Effector CD4-positive, alpha-beta T cell (primary cell): ENCODE data around the gene WNT2. TPM values are rescaled to one million over a fixed set of nuclear protein-coding genes. Genes with fewer than 3 reads are reported as not detected.

Experiments used
- DNase-seq: peaks from one replicate; pipeline ENCODE4 v3.0.0-alpha.2; 2020
- total RNA-seq: gene quantifications from one replicate; lab custom pipeline; 2026; lab: John Stamatoyannopoulos, UW

Gene WNT2
- total RNA-seq: not detected

DNA sequence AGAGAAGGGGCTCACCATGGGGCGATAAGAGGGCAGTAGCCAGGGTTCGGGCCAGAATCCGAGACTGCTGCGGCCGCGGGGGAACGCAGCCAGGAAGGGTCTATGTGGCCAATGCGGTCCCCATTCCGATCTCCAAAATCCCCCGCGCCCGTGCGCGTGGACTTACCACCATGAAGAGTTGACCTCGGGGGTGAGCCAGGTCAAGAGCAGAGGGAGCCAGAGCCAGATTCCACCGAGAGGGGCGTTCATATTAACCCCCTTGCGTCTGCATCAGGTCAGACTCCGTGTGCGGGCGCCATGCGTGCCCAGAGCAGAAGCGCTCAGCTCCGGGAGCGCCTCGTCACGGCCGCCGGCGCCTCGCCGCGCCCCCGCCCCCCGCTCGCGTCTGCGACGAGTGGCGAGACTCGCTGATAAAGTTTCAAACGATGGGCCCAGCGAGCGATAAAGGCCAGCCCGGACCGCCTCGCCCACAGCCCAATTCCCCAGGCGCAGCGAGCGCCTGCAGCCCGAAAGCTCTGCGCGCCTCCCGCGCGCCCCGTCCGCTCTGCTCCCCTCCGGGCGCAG is at the start of gene WNT2:
Gene WNT2 (minus strand): TSS at position 318 of the 564 bp plus-strand sequence. CDS start 69 bp downstream, at position 249.
- DNase-seq: no peak

GRCh38 chr7:117372073-117372472 is 49.2 kb upstream of the WNT2 start:
- no peak for DNase-seq

- no peak for DNase-seq
Observed at GRCh38 chr7:117364339-117365080, 41.7 kb upstream of the WNT2 start.

- no peak for DNase-seq
Observed at GRCh38 chr7:117362294-117362888, 39.5 kb upstream of the WNT2 start.

- DNase-seq: no peak
Observed at GRCh38 chr7:117350027-117350426, 27.2 kb upstream of the WNT2 start.

DNA sequence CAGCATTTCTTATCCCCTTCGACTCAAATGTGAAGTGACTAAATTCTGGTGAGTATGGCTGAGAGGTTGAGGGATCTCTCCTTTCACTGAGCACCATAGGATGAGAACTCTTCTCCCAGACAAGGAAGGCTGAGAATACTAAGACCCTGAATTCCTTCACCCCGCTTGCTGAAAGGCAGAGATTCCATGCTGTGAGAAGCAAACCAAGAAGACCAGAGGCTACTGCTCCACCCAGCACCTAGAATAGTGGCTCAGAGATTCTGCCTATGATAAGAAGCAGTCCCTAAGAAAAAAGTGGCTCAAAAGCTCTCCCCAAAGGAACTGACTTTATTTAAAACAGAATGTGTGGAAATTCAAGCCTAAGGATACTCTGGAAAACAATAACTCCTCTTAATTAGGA is 26.7 kb upstream of the WNT2 start:
- DNase-seq: no peak

DNA sequence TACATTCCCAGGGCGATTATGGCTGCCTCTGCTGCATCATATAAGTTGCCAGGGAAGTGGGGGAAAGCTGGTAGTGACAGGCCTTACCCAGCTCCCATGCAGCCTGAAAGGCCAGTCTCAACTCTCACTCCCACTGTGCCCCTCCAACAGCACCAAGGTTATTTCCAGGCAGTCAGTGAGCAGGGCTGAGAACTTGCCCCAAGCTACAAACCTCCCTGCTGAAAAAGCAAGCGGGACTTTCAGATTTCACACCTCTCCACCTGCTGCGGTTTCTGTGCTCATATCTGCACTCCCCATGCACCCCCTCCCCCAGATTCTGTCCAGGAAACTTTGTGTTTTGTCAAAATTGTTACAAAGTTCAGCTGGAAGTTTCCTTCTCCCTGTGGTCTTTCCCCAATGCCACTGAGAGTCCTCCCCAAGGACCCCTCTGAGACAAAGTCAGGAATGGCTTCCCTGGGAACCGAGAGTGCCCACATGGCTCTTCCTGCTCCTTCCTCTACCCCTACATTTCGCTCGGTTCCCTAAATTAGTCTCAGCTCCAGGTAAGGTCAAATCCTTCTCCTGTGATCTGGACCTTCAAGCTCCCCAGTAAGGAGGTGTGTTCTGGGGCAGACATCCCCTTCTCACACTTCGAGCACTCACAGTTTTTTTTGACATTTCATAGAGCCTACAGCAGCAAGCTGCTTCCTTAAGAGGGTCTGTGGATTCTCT is 25.3 kb upstream of the WNT2 start:
- no peak for DNase-seq

DNA sequence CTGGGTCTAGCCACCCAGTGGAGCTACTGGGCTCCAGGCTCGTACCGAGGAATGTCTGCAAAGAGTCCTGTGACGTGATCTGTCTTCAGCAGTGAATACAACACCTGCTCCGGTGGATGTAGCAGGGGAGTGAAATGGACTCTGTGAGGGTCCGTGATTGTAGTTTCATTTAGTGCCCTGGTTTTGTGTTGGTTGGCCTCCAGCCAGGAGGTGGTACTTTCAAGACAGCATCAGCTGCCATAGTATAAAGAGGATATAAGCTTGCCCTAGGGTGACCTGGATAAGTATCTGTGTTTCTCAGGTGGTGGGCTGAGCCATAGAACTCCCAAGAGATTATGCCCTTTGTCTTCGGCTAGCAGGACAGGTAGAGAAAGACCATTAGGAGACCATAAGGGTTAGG is 24.6 kb upstream of the WNT2 start:
- no peak for DNase-seq

- DNase-seq: no peak
Observed at GRCh38 chr7:117346161-117346560, 23.3 kb upstream of the WNT2 start.

DNA sequence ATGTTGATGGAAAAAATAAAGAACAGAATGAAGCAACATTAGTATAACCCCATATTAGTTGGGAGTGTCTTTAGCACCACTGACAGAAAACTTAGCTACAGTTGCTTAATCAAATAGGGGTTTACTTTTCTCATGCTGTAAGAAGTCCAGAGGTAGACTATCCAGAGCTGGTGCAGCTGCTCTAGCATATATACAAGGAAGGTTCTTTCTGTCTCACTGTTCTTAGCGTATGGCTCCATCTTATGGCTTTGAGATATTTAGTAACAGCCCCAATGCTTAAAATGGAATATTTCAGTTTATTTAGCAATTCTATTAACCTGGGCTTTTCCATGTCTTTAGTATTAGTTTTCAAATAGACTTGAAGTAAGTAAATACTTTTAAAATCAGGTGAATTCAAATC is 15.2 kb upstream of the WNT2 start:
- no peak for DNase-seq

DNA sequence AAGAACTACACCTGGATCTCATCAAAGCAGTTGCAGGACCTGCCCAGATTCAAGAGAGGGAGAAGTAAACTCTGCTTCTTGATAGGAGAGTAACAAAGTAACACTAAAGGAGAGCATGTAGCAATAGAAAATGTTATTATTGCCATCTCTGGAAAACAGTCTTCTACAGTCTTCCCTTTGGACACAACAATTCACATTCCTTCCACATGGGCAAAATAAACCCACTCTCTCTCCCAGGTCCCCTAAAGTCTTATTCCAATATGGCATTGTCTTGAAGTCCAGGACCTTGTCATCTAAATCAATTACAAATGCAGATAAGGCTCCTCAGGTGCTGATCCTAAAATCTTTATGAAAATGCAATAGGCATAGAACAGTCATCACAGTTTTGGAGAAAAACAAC is 10.3 kb upstream of the WNT2 start:
- DNase-seq: no peak

GRCh38 chr7:117332031-117332430 is 9.2 kb upstream of the WNT2 start:
- no peak for DNase-seq

- no peak for DNase-seq
Observed at GRCh38 chr7:117325836-117326235, 3.0 kb upstream of the WNT2 start.

DNA sequence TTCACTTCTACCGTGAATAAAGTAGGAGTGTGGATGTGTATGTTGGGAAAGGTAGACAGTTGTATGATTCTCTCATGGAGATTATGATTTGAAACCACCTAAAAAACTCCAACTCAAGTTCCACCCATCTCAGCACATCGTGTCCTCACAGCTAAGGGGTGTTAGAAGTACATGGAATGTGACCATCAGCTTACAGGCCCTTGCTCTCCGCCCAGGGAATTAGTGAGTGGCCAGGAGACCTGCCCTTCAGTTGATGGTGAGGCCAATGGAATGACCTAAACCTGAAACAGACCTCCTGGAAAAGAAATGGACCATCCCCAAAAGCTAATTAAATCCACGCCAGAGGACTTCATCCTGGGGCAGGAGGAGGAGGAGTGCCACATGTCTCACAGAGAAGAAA is 2.1 kb upstream of the WNT2 start:
- no peak for DNase-seq

GRCh38 chr7:117323851-117324711 is 1.2 kb upstream of the WNT2 start:
- DNase-seq: no peak

GRCh38 chr7:117323305-117323850 is 520 bp upstream of the WNT2 start:
- no peak for DNase-seq

DNA sequence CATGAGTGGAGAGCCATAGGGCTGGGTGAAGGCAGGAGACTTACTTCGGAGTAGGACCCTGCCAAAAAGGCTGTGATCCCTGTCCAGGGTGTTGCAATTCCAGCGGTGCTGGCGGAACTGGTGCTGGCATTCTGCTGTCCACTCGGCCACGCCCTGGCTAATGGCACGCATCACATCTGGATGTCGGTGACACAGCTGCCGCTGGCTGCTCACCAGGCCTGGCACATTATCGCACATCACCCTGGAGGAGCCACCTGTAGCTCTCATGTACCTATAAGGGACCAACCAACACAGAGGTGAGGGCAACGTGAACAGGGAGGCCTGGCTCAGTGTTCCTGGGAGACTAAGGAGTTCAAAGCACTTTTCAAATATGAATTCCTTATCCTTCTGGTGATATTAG is 2.3 kb downstream of the WNT2 start:
- DNase-seq: no peak

DNA sequence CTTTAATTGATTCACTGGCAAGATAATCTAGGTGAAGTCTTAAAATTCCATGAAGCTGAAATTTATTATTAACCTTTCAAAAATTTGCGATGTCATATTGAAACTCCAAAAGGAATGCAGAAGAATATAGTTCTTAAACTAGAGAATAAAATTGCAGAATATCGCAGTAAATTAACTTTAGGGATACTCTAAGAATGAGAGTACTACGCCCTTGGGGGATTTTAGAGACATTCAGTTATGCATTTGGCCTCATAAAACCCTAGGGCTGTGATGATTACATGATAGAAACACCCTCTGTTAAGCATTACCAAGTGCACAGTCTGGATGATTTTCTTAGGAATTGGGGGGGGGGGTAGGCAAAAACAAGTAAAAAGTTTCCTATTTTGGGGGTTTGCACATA is 3.7 kb downstream of the WNT2 start:
- no peak for DNase-seq

DNA sequence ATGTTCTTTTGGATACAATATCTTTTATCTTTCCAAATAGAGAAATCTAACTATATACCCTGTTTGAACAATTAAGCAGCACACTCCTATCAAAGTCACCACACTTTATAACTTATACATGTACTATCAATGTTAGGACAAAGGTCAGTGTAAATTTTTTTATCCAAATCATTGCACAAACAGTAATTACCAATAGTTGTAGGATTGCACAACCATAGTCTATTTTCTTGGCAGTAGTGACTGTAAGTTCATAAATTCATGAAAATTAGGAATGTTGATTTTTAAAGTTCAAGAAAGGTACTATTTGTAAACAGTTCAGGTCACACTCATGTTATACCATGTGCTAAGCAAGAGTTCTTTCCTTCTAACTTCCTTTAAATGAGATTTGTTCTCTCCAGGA is 9.3 kb downstream of the WNT2 start:
- no peak for DNase-seq

GRCh38 chr7:117312593-117313580 is 10.0 kb downstream of the WNT2 start:
- DNase-seq: no peak

GRCh38 chr7:117308891-117309290 is 14.0 kb downstream of the WNT2 start:
- no peak for DNase-seq
